Upper lobe of left lung (tissue), 4 donors: Measurements from ENCODE around the gene TOMM40L.

Source experiments
- CTCF ChIP-seq, 6 experiments: fragments of 450-650 bp in 4 of 6; fragments of 200-600 bp in 2 of 6; sonication (generic) in 2 of 6; IDR thresholded peaks; one replicate each; pipeline ENCODE4 v1.5.1; 2016 to 2019; ENCODE audit warnings: antibody characterized with exemption in 6 of 6
- EP300 ChIP-seq, 4 donors: sonication (generic); formaldehyde crosslinking; IDR thresholded peaks; one replicate each; pipeline ENCODE4 v1.5.1; 2017; ENCODE audit warnings: antibody characterized with exemption in 4 of 4, control low read depth in 2 of 4
- POLR2A ChIP-seq, 4 donors: fragments of 450-650 bp; IDR thresholded peaks; one replicate each; pipeline ENCODE4 v1.5.1; 2016 to 2017; ENCODE audit warnings: antibody characterized with exemption in 4 of 4, mild to moderate bottlenecking in 2 of 4
- POLR2AphosphoS5 ChIP-seq, 2 donors: sonication (generic); formaldehyde crosslinking; IDR thresholded peaks; one replicate each; pipeline ENCODE4 v1.5.1; 2017; ENCODE audit warnings: antibody characterized with exemption in 2 of 2

GRCh38 chr1:161266202-161266601, 40.3 kb downstream of the TOMM40L start:
- TF ChIP-seq CTCF (IDR thresholded peaks at IDR 0.05) = no peak
- no peak for TF ChIP-seq POLR2A (IDR thresholded peaks at IDR 0.05)
- no peak for TF ChIP-seq EP300 (IDR thresholded peaks at IDR 0.05)
- TF ChIP-seq POLR2AphosphoS5 (IDR thresholded peaks at IDR 0.05) = no peak
